HEK293T (cell line): ENCODE data around the gene COMMD7.
"Not testable (repeated sequence)": the region's sequence is repeated elsewhere in the genome, so short reads cannot be mapped to it uniquely, and the experiment has no call there.

ENCODE experiments used
- CTCF ChIA-PET: fragments of 350-600 bp; formaldehyde crosslinking; extraction: SDS; loops from one replicate; lab custom pipeline; 2021; ENCODE audit warnings: antibody characterized with exemption, inconsistent platforms; lab: Yijun Ruan, JAX
- POLR2A ChIA-PET: fragments of 350-600 bp; formaldehyde crosslinking; extraction: SDS; loops from one replicate; lab custom pipeline; 2020; ENCODE audit warnings: antibody characterized with exemption, inconsistent platforms; lab: Yijun Ruan, JAX
- DNase-seq: peaks from one replicate; pipeline ENCODE4 v3.0.0; 2012; ENCODE audit warnings: mixed read lengths; ENCODE audit errors: extremely low spot score
- ARNT ChIP-seq: fragments of 450-650 bp; IDR thresholded peaks from 2 replicates; pipeline ENCODE4 v1.6.1; 2017; ENCODE audit warnings: mild to moderate bottlenecking
- BHLHE40 ChIP-seq: fragments of 450-650 bp; IDR thresholded peaks from 2 replicates; pipeline ENCODE4 v1.6.1; 2016; ENCODE audit warnings: mild to moderate bottlenecking, moderate library complexity, borderline replicate concordance
- CTBP1 ChIP-seq: fragments of 450-650 bp; IDR thresholded peaks from 2 replicates; pipeline ENCODE4 v1.6.1; 2016; ENCODE audit warnings: borderline replicate concordance
- ELF4 ChIP-seq: fragments of 450-650 bp; IDR thresholded peaks from 2 replicates; pipeline ENCODE4 v1.6.1; 2017; ENCODE audit warnings: antibody characterized with exemption
- FOXA1 ChIP-seq: fragments of 450-650 bp; IDR thresholded peaks from 2 replicates; pipeline ENCODE4 v1.6.1; 2016; ENCODE audit warnings: mild to moderate bottlenecking
- FOXK2 ChIP-seq: fragments of 450-650 bp; IDR thresholded peaks from 2 replicates; pipeline ENCODE4 v1.6.1; 2016; ENCODE audit warnings: mild to moderate bottlenecking
- FOXM1 ChIP-seq: fragments of 450-650 bp; IDR thresholded peaks from 2 replicates; pipeline ENCODE4 v1.6.1; 2017; ENCODE audit warnings: mild to moderate bottlenecking, borderline replicate concordance
- HDGF ChIP-seq: fragments of 450-650 bp; IDR thresholded peaks from 2 replicates; pipeline ENCODE4 v1.6.1; 2017; ENCODE audit warnings: antibody characterized with exemption, borderline replicate concordance
- L3MBTL2 ChIP-seq: fragments of 450-650 bp; conservative IDR thresholded peaks from 2 replicates; pipeline ENCODE4 v1.6.1; 2016; ENCODE audit warnings: mild to moderate bottlenecking
- LEF1 ChIP-seq: fragments of 450-650 bp; IDR thresholded peaks from 2 replicates; pipeline ENCODE4 v1.6.1; 2017; ENCODE audit warnings: mild to moderate bottlenecking, borderline replicate concordance
- NFRKB ChIP-seq: fragments of 450-650 bp; IDR thresholded peaks from 2 replicates; pipeline ENCODE4 v1.6.1; 2016; ENCODE audit warnings: mild to moderate bottlenecking, moderate library complexity
- SP1 ChIP-seq: fragments of 450-650 bp; IDR thresholded peaks from 2 replicates; pipeline ENCODE4 v1.6.1; 2017
- SUZ12 ChIP-seq: fragments of 450-650 bp; IDR thresholded peaks from 2 replicates; pipeline ENCODE4 v1.6.1; 2016; ENCODE audit warnings: mild to moderate bottlenecking
- TARDBP ChIP-seq: fragments of 450-650 bp; IDR thresholded peaks from 2 replicates; pipeline ENCODE4 v1.6.1; 2016
- ZNF384 ChIP-seq: fragments of 450-650 bp; IDR thresholded peaks from 2 replicates; pipeline ENCODE4 v1.6.1; 2016
- TF ChIP-seq, protein P1 (sequence below): fragments of 450-650 bp; IDR thresholded peaks from 2 replicates; pipeline ENCODE4 v1.6.1; 2016

The COMMD7 gene

DNA sequence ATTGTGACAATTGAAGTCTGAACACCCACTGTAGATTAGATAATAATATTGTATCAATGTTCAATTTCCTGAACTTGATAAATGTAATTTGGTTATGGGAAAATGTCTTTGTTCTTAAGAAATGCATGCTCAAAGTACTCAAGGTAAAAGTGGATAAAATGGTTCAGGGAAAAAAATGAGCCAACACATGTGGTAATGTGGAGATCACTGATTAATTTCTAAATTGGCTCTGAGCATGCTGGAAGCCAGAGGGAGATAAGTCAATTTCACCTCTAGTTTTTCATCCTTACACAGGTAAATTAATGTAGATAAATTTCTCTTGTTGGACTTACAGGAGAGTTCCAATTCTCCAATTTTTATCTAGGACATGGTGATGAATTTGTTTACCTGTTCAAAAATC is 8.0 kb upstream of the COMMD7 start:
- TF ChIP-seq FOXM1 (no peak), L3MBTL2 (no peak), TARDBP (no peak), FOXA1 (no peak)
- POLR2A ChIA-PET: no interaction called here
- CTCF ChIA-PET: no interaction called here
- DNase-seq: no peak

DNA sequence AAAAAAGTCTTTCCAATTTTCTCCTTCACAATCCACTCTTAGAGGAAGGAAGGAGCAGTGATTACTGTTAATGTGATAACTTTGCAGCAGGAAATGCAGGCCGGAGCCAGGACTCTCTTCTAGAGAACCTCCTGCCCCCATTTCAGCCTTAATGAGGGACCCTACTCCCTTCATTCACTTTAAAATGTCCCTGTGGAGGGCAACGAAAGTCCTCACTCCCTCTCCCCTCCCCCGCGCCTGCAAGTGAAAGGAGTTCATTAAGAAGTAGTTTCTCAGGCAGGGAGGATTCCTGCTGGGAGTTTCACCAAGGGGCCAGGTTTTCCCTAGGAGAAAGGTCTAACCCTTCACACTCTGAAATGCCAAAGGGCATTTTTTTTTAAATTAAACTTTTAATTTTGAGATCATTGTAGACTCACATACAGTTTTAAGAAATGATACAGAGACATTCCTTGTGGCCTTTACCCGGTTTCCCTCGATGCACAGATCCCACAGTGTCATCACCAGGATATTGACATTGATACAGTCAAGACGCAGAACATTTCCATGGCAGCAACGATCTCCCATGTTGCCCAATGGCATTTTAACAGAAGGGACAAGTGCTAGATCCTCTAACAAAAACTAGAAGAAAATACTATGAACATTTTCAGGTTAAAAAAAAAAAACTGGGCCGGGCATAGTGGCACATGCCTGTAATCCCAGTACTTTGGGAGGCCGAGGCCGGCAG is 6.8 kb upstream of the COMMD7 start:
- ChIA-PET POLR2A (no interaction called here), CTCF (no interaction called here)
- DNase-seq: no peak
- TF ChIP-seq FOXM1: no peak
- TF ChIP-seq, protein P1, sequence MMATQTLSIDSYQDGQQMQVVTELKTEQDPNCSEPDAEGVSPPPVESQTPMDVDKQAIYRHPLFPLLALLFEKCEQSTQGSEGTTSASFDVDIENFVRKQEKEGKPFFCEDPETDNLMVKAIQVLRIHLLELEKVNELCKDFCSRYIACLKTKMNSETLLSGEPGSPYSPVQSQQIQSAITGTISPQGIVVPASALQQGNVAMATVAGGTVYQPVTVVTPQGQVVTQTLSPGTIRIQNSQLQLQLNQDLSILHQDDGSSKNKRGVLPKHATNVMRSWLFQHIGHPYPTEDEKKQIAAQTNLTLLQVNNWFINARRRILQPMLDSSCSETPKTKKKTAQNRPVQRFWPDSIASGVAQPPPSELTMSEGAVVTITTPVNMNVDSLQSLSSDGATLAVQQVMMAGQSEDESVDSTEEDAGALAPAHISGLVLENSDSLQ: no peak
- TF ChIP-seq ZNF384: no peak
- TF ChIP-seq TARDBP: no peak
- no peak for TF ChIP-seq SP1
- no peak for TF ChIP-seq FOXA1
- TF ChIP-seq L3MBTL2: no peak
- TF ChIP-seq CTBP1: no peak
- TF ChIP-seq BHLHE40: no peak

DNA sequence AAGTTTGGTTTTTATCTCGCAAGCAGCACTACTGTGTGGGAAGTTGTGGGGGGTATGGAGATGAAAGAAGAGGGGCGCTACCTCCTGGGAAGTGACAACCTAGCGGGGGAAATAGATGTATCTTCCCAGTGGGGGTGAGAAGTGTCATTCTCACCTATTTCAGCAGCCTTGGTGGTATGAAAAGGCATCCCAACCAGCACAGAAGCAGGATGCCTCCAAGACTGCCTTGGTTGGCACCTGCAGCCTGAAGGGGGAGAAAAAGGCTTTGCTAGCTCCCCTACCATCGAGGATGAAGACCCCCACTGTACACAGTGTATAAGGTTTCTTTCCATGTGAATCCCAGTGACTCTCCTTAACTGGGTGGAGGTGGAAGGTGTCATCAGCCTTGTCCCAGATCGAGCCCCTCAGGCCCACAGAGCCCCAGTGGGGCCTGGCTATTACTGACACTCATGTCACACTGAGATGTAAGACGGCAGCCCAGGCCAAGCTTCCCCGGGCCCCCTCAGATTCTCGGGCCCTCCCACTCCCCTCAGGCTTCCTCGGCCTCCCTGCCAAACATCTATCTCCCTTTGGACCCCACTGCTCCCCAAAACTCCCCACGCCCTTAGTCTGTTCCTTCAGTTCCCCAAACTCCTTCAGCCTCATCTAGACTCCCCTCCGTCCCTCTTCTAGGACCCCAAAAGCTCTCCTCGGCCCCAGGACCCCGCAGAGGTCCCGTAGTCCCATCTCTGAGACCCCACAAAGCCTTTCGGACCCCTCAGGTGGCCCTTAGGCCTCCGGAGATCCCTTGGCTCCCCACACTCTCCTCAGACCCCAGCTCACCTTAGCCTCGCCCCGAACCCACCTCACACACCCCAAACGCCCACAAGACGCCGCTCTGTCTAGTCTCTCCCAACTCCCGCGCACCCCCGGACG is 688 bp downstream of the COMMD7 start:
- ChIA-PET POLR2A (interaction anchor here (1.4 to 3.2 kb wide), 4 partner anchors 18 to 77 kb away, joined by 3 to 19 read pairs (median 8); partner anchors contain the start of gene DNMT3B), CTCF (interaction anchor here (0.7 to 2.5 kb wide), 2 partner anchors 35 to 281 kb away, joined by 3 to 7 read pairs; no protein-coding TSS in a partner anchor)
- DNase-seq: no peak
- TF ChIP-seq FOXA1 (no peak), LEF1 (no peak), ARNT (no peak), CTBP1 (no peak), TARDBP (no peak), L3MBTL2 (no peak)
- TF ChIP-seq, protein P1: no peak

DNA sequence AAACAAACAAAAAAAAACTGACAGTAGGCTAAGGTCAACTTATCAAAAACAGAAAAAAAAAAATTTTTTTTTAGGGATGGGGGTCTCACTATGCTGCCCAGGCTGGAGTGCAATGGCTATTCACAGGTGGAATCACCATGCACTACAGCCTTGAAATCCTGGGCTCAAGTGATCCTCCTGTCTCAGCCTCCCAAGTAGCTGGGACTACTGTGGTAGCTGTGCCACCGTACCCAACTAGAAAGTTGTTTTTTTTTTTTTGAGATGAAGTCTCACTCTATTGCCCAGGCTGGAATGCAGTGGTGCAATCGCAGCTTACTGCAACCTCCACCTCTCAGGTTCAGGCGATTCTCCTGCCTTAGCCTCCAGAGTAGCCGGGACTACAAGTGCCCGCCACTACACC is 2.1 kb downstream of the COMMD7 start:
- POLR2A ChIA-PET: interaction anchor here (1.6 kb wide), 1 partner anchor 76 kb away, joined by 3 read pairs; no protein-coding TSS in a partner anchor
- CTCF ChIA-PET: no interaction called here
- no peak for TF ChIP-seq SP1
- TF ChIP-seq ELF4: no peak
- no peak for DNase-seq

DNA sequence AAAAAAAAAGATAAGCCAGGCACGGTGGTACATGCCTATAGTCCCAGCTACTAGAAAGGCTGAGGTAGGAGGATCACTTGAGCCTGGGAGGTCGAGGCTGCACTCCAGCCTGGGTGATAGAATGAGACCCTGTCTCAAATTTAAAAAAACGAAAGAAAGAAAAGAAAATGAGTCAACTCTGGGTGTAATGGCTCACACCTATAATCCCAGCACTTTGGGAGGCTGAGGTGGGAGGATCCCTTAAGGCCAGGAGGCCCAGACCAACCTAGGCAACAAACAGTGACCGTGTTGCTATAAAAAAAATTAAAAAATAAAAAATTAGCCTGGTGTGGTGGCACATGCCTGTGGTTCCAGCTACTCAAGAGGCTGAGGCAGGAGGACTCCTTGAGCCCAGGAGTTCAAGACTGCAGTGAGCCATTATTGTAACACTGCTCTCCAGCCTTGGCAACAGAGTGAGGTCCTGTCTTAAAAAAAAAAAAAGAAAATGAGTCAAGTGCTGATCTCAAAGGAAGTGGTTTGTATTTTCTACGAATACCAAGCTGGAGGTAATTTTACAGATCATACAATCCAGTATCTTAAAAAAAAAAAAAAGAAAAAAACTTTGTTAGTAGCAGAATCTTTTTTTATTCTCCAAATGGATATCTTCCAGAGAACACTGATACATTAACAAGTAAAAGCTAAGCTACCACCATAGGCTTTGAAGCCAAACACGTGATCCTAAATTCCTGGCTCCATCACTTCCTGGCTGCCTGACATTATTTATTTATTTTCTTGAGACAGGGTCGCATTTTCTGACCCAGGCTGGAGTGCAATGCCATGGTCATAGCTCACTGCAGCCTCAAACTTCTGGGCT is 5.7 kb downstream of the COMMD7 start:
- DNase-seq: no peak
- CTCF ChIA-PET: no interaction called here
- TF ChIP-seq L3MBTL2 (no peak), ZNF384 (no peak), SP1 (no peak), ELF4 (no peak), FOXK2 (no peak), LEF1 (no peak), NFRKB (no peak), FOXM1 (no peak), ARNT (no peak), BHLHE40 (no peak), CTBP1 (no peak), HDGF (no peak), TARDBP (no peak), FOXA1 (no peak), SUZ12 (no peak)
- TF ChIP-seq, protein P1: no peak
- POLR2A ChIA-PET: no interaction called here

DNA sequence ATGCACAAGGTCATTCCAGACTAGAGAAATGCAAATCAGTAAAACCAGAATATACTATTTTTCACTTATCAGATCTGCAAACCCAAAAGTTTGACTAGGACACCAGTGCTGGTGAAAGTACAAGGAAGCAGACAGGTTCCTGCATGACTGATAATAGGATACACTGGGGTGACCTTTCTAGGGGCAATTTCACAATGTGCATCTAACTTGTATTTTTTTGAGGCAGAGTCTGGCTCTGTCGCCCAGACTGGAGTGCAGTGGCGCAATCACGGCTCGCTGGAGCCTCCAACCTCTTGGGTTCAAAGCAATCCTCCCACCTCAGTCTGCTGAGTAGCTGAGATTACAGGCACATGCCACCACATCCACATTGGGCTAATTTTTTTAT is 11.4 kb downstream of the COMMD7 start:
- POLR2A ChIA-PET: no interaction called here
- DNase-seq: no peak
- TF ChIP-seq ELF4: no peak
- TF ChIP-seq CTBP1: no peak
- no peak for TF ChIP-seq FOXM1
- TF ChIP-seq FOXK2: no peak
- no peak for TF ChIP-seq L3MBTL2
- no peak for TF ChIP-seq ZNF384
- CTCF ChIA-PET: no interaction called here

DNA sequence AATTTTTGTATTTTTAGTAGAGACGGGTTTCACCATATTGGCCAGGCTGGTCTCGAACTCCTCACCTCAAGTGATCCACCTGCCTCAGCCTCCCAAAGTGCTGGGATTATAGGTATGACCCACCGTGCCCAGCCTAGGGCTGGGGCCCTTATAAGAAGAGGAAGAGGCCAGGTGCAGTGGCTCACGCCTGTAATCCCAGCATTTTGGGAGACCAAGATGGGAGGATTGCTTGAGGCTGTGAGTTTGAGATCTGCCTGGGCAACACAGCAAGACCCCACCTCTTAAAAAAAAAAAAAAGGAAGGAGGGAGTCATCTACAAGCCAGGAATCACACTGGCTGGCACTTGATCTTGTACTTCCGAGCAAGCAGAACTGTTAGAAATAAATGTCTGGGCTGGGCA is 13.9 kb downstream of the COMMD7 start:
- CTCF ChIA-PET: not testable (repeated sequence)

DNA sequence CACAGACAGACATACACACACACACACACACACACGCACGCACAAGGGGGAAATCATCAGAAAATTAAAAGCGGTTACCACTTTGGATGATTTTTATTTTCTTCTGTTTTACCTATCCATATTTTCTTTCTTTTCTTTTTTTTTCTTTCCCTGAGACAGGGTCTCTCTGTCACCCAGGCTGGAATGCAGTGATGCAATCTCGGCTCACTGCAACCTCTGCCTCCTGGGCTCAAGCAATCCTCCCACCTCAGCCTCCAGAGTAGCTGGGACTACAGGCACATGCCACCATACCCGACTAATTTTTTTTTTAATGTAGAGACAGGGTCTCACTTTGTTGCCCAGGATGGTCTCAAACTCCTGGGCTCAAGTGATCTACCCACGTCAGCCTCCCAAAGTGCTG is 14.8 kb downstream of the COMMD7 start:
- POLR2A ChIA-PET, DNase-seq, CTCF ChIA-PET: not testable (repeated sequence)

More for the DNA sequence above, 13.9 kb downstream of the COMMD7 start:
- DNase-seq, POLR2A ChIA-PET: not testable (repeated sequence)
